ENCODE results near the gene AIG1. TPM values are rescaled to one million over a fixed set of nuclear protein-coding genes. Genes with fewer than 3 reads are reported as not detected.

AIG1 gene
- total RNA-seq, 1 donor from 2014 or later = 14.3 TPM

GRCh38 chr6:143270026-143270425, 209.3 kb downstream of the AIG1 start:
- Mint-ChIP-seq H3K27ac (ENCODE audit: unreplicated experiment) (no peak overlapping the region), H3K36me3 (ENCODE audit: unreplicated experiment) (no peaks in the 10 kb centered on the region), H3K9me3 (ENCODE audit: unreplicated experiment) (no peaks in the 10 kb centered on the region), H3K4me3 (ENCODE audit: unreplicated experiment) (no peak overlapping the region), H3K27me3 (ENCODE audit: unreplicated experiment) (no peaks in the 10 kb centered on the region), H3K4me1 (ENCODE audit: low read depth, unreplicated experiment) (peaks cover 5% of the 10 kb centered on the region)
- TF ChIP-seq, protein P1, sequence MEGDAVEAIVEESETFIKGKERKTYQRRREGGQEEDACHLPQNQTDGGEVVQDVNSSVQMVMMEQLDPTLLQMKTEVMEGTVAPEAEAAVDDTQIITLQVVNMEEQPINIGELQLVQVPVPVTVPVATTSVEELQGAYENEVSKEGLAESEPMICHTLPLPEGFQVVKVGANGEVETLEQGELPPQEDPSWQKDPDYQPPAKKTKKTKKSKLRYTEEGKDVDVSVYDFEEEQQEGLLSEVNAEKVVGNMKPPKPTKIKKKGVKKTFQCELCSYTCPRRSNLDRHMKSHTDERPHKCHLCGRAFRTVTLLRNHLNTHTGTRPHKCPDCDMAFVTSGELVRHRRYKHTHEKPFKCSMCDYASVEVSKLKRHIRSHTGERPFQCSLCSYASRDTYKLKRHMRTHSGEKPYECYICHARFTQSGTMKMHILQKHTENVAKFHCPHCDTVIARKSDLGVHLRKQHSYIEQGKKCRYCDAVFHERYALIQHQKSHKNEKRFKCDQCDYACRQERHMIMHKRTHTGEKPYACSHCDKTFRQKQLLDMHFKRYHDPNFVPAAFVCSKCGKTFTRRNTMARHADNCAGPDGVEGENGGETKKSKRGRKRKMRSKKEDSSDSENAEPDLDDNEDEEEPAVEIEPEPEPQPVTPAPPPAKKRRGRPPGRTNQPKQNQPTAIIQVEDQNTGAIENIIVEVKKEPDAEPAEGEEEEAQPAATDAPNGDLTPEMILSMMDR (IDR thresholded peaks at IDR 0.05; ENCODE audit: partially characterized antibody, unreplicated experiment) = no peak
- no peak for DNase-seq

DNA sequence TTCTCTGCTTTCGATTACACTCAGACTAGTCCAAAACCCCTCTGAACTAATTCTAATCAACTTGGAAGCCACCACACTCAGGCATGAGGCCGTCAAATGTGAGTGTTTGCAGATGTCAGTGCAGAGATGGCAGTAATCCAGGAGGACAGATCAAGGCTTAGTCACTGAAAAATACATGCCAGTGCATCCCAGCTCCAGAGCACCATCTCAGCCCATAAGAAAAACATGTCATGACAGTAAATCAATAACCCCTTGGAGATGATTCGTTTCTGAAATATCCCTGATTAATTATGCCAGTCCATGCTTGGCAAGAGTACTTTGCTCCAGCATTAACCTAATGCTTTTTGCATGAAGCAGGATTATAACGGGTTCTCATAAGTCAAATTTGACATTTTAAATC, 210.3 kb downstream of the AIG1 start:
- H3K27me3 Mint-ChIP-seq (ENCODE audit: unreplicated experiment) = no peaks in the 10 kb centered on the region
- H3K36me3 Mint-ChIP-seq (ENCODE audit: unreplicated experiment) = no peaks in the 10 kb centered on the region
- H3K4me3 Mint-ChIP-seq (ENCODE audit: unreplicated experiment) = no peak overlapping the region
- DNase-seq = no peak
- peaks cover 5% of the 10 kb centered on the region for H3K4me1 Mint-ChIP-seq (ENCODE audit: low read depth, unreplicated experiment)
- TF ChIP-seq, protein P1 (IDR thresholded peaks at IDR 0.05; ENCODE audit: partially characterized antibody, unreplicated experiment) = no peak
- no peak overlapping the region for H3K27ac Mint-ChIP-seq (ENCODE audit: unreplicated experiment)
- H3K9me3 Mint-ChIP-seq (ENCODE audit: unreplicated experiment) = no peaks in the 10 kb centered on the region

GRCh38 chr6:143276436-143276835, 215.7 kb downstream of the AIG1 start:
- H3K9me3 Mint-ChIP-seq (ENCODE audit: unreplicated experiment) = no peaks in the 10 kb centered on the region
- H3K27ac Mint-ChIP-seq (ENCODE audit: unreplicated experiment) = no peak overlapping the region
- no peak overlapping the region for H3K4me3 Mint-ChIP-seq (ENCODE audit: unreplicated experiment)
- no peaks in the 10 kb centered on the region for H3K4me1 Mint-ChIP-seq (ENCODE audit: low read depth, unreplicated experiment)
- no peaks in the 10 kb centered on the region for H3K27me3 Mint-ChIP-seq (ENCODE audit: unreplicated experiment)
- no peaks in the 10 kb centered on the region for H3K36me3 Mint-ChIP-seq (ENCODE audit: unreplicated experiment)
- no peak for DNase-seq
- TF ChIP-seq, protein P1 (IDR thresholded peaks at IDR 0.05; ENCODE audit: partially characterized antibody, unreplicated experiment) = no peak

GRCh38 chr6:143279385-143279784, 218.7 kb downstream of the AIG1 start:
- peak; percentile 18 for DNase-seq
- Mint-ChIP-seq H3K27me3 (ENCODE audit: unreplicated experiment) (no peaks in the 10 kb centered on the region), H3K9me3 (ENCODE audit: unreplicated experiment) (no peaks in the 10 kb centered on the region), H3K4me3 (ENCODE audit: unreplicated experiment) (no peak overlapping the region), H3K4me1 (ENCODE audit: low read depth, unreplicated experiment) (no peaks in the 10 kb centered on the region), H3K27ac (ENCODE audit: unreplicated experiment) (no peak overlapping the region), H3K36me3 (ENCODE audit: unreplicated experiment) (no peaks in the 10 kb centered on the region)
- TF ChIP-seq, protein P1 (IDR thresholded peaks at IDR 0.05; ENCODE audit: partially characterized antibody, unreplicated experiment) = no peak

GRCh38 chr6:143283887-143284645, 223.4 kb downstream of the AIG1 start:
- H3K4me1 Mint-ChIP-seq (ENCODE audit: low read depth, unreplicated experiment) = no peaks in the 10 kb centered on the region

More at GRCh38 chr6:143283887-143284645, 223.4 kb downstream of the AIG1 start:
- H3K27me3 Mint-ChIP-seq (ENCODE audit: unreplicated experiment) = no peaks in the 10 kb centered on the region
- no peaks in the 10 kb centered on the region for H3K9me3 Mint-ChIP-seq (ENCODE audit: unreplicated experiment)
- no peak overlapping the region for H3K4me3 Mint-ChIP-seq (ENCODE audit: unreplicated experiment)
- H3K36me3 Mint-ChIP-seq (ENCODE audit: unreplicated experiment) = no peaks in the 10 kb centered on the region
- no peak overlapping the region for H3K27ac Mint-ChIP-seq (ENCODE audit: unreplicated experiment)
- TF ChIP-seq, protein P1 (IDR thresholded peaks at IDR 0.05; ENCODE audit: partially characterized antibody, unreplicated experiment) = no peak
- no peak for DNase-seq
